Stimulated activated CD8-positive, alpha-beta memory T cell treated with anti-CD3 and anti-CD28 coated beads, Interleukin-4, amount 100 ng/mL, for 4 hours (primary cell): Measurements from ENCODE around the gene HACD1.

Experiments used
- DNase-seq, 2 donors: peaks; one replicate each; pipeline ENCODE4 v3.0.0-alpha.2; 2020; ENCODE audit warnings: low read depth in 2 of 2, low spot score in 1 of 2

Gene HACD1

GRCh38 chr10:17617031-17617911 lies at the start of gene HACD1:
HACD1 (minus strand) TSS chr10:17617374; CDS start chr10:17617339, 35 bp downstream.
- DNase-seq = peak in 1 of 2 donors; percentile 29

GRCh38 chr10:17665747-17666146 lies 48.6 kb upstream of the HACD1 start:
- DNase-seq = no peak

- no peak for DNase-seq
These were observed 46.3 kb upstream of the HACD1 start for GRCh38 chr10:17663450-17663849.

- no peak for DNase-seq
These were observed 45.3 kb upstream of the HACD1 start for GRCh38 chr10:17662193-17663138.

GRCh38 chr10:17661510-17661909 lies 44.3 kb upstream of the HACD1 start:
- DNase-seq = no peak

- DNase-seq = no peak
These were observed 43.7 kb upstream of the HACD1 start for GRCh38 chr10:17660921-17661320.

GRCh38 chr10:17659365-17659764 lies 42.2 kb upstream of the HACD1 start:
- DNase-seq = no peak

- no peak for DNase-seq
These were observed 39.9 kb upstream of the HACD1 start for GRCh38 chr10:17657103-17657500.

- DNase-seq = no peak
These were observed 38.5 kb upstream of the HACD1 start for GRCh38 chr10:17655567-17656146.

- no peak for DNase-seq
These were observed 37.8 kb upstream of the HACD1 start for GRCh38 chr10:17655009-17655408.

- DNase-seq = no peak
These were observed 35.4 kb upstream of the HACD1 start for GRCh38 chr10:17652585-17652984.

- no peak for DNase-seq
These were observed 34.7 kb upstream of the HACD1 start for GRCh38 chr10:17651896-17652295.

- no peak for DNase-seq
These were observed 33.2 kb upstream of the HACD1 start for GRCh38 chr10:17650416-17650815.

- no peak for DNase-seq
These were observed 32.7 kb upstream of the HACD1 start for GRCh38 chr10:17649836-17650235.

GRCh38 chr10:17649052-17649451 lies 31.9 kb upstream of the HACD1 start:
- DNase-seq = no peak

GRCh38 chr10:17648243-17649035 lies 31.3 kb upstream of the HACD1 start:
- DNase-seq = peak; percentile 12 to 17

- no peak for DNase-seq
These were observed 30.2 kb upstream of the HACD1 start for GRCh38 chr10:17647326-17647725.

GRCh38 chr10:17645621-17646345 lies 28.6 kb upstream of the HACD1 start:
- DNase-seq = no peak

- no peak for DNase-seq
These were observed 27.3 kb upstream of the HACD1 start for GRCh38 chr10:17644485-17644943.
